HepG2 (cell line): ENCODE results near the gene DLX3. TPM values are rescaled to one million over a fixed set of nuclear protein-coding genes. Genes with fewer than 3 reads are reported as not detected.

ENCODE experiments used
- ATAC-seq: fragments of 200-7000 bp; cut with Tn5 transposase; 3 replicates; pipeline ENCODE4 v1.9.1; 2020; ENCODE audit warnings: mild to moderate bottlenecking, moderate library complexity
- BruUV-seq: library from RNA; stranded (reverse); fragments of 400-500 nt; replicated peaks from 2 replicates; lab custom pipeline; 2021; lab: Mats Ljungman, UMichigan
- CTCF ChIA-PET: fragments of 300-600 bp; formaldehyde crosslinking; extraction: SDS; loops from one replicate; lab custom pipeline; 2021; ENCODE audit warnings: low total read pairs, inconsistent platforms, low intra/inter-chr PET ratio; lab: Yijun Ruan, JAX
- POLR2A ChIA-PET: fragments of 350-600 bp; sonication (Branson Sonifier 250); formaldehyde crosslinking; loops from one replicate; lab custom pipeline; 2020; ENCODE audit warnings: antibody characterized with exemption, inconsistent platforms; lab: Yijun Ruan, JAX
- DNase-seq: peaks from one replicate; pipeline ENCODE4 v3.0.0-alpha.2; 2015; ENCODE audit warnings: low spot score
- FAIRE-seq: peaks from 3 replicates; lab custom pipeline; 2011; peaks lifted over from hg19 to GRCh38; lab: Jason Lieb, UNC
- H2AFZ ChIP-seq: one replicate; pipeline ENCODE4 v1.6.1; 2011; ENCODE audit warnings: low read length, inconsistent platforms
- H3K27ac ChIP-seq: fragments of 300-600 bp; 3 replicates; pipeline ENCODE4 v1.8.0; 2011; ENCODE audit warnings: mixed run types, mild to moderate bottlenecking, mixed read lengths, low read length, inconsistent platforms; ENCODE audit not compliant: insufficient read depth; ENCODE audit errors: extremely low read length
- H3K27me3 ChIP-seq, 2 experiments: fragments of 200-600 bp in 1 of 2; 2 replicates in 1 of 2; 3 replicates in 1 of 2; pipeline versions ENCODE4 v1.6.0 to v1.8.0; 2011; ENCODE audit warnings: low read length in 2 of 2, mild to moderate bottlenecking in 2 of 2, moderate library complexity in 2 of 2, inconsistent platforms in 1 of 2; ENCODE audit not compliant: insufficient read depth in 2 of 2, control insufficient read depth in 1 of 2
- H3K36me3 ChIP-seq, 2 experiments: fragments of 200-600 bp in 1 of 2; replicated peaks in 1 of 2; 2 replicates in 1 of 2; 3 replicates in 1 of 2; pipeline versions ENCODE4 v1.5.1 to v1.8.0; 2011; ENCODE audit warnings: low read length in 2 of 2, inconsistent platforms in 1 of 2; ENCODE audit not compliant: insufficient read depth in 2 of 2, control insufficient read depth in 1 of 2
- H3K4me1 ChIP-seq: 2 replicates; pipeline ENCODE4 v1.5.1; 2012; ENCODE audit warnings: low read length, inconsistent platforms; ENCODE audit not compliant: insufficient read depth
- H3K4me2 ChIP-seq: 2 replicates; pipeline ENCODE4 v1.6.0; 2011; ENCODE audit warnings: low read depth, low read length, inconsistent platforms
- H3K4me3 ChIP-seq, 3 experiments: fragments of 200-600 bp in 1 of 3; sonication (generic), shearing (Covaris generic) in 1 of 3; replicated peaks in 1 of 3; 2 replicates each; pipeline ENCODE4 v1.5.1; 2011 to 2016; ENCODE audit warnings: low read length in 3 of 3, inconsistent platforms in 2 of 3, low read depth in 2 of 3, mild to moderate bottlenecking in 2 of 3, control low read depth in 1 of 3, mixed read lengths in 1 of 3; ENCODE audit not compliant: insufficient read depth in 1 of 3
- H3K79me2 ChIP-seq: one replicate; pipeline ENCODE4 v1.6.1; 2011; ENCODE audit warnings: low read length, inconsistent platforms; ENCODE audit not compliant: insufficient read depth
- H3K9ac ChIP-seq: 2 replicates; pipeline ENCODE4 v1.6.0; 2011; ENCODE audit warnings: mild to moderate bottlenecking, low read depth, low read length, inconsistent platforms; ENCODE audit not compliant: insufficient read depth
- H3K9me3 ChIP-seq: 2 replicates; pipeline ENCODE4 v1.5.1; 2012; ENCODE audit warnings: mild to moderate bottlenecking, low read length
- H4K20me1 ChIP-seq: 2 replicates; pipeline ENCODE4 v1.6.0; 2011; ENCODE audit warnings: inconsistent platforms, mild to moderate bottlenecking, low read length, moderate library complexity; ENCODE audit not compliant: insufficient read depth
- GTF3A ChIP-seq: sonication (generic); formaldehyde crosslinking; conservative IDR thresholded peaks from 2 replicates; pipeline ENCODE4 v1.4.0; 2020; ENCODE audit warnings: mild to moderate bottlenecking, missing genetic modification reagents
- HINFP ChIP-seq: sonication (generic); formaldehyde crosslinking; IDR thresholded peaks from 2 replicates; pipeline ENCODE4 v1.4.0; 2020; ENCODE audit warnings: low read depth, mild to moderate bottlenecking, missing genetic modification reagents
- HMGA1 ChIP-seq: sonication (generic); formaldehyde crosslinking; conservative IDR thresholded peaks from 2 replicates; pipeline ENCODE4 v1.4.0; 2020; ENCODE audit warnings: missing genetic modification reagents
- KAT7 ChIP-seq: IDR thresholded peaks from 2 replicates; pipeline ENCODE4 v1.6.1; 2018; ENCODE audit warnings: borderline replicate concordance, missing compliant biosample characterization
- KDM5B ChIP-seq: sonication (generic); formaldehyde crosslinking; IDR thresholded peaks from 2 replicates; pipeline ENCODE4 v1.4.0; 2020; ENCODE audit warnings: missing genetic modification reagents, mild to moderate bottlenecking, borderline replicate concordance
- MAFG ChIP-seq: sonication (generic); formaldehyde crosslinking; IDR thresholded peaks from 2 replicates; pipeline ENCODE4 v1.5.1; 2020; ENCODE audit warnings: mild to moderate bottlenecking, missing genetic modification reagents
- PRMT3 ChIP-seq: sonication (generic); formaldehyde crosslinking; IDR thresholded peaks from 2 replicates; pipeline ENCODE4 v1.8.1; 2022; ENCODE audit warnings: low read depth, mild to moderate bottlenecking, moderate library complexity, missing genetic modification reagents, borderline replicate concordance
- TAF15 ChIP-seq: fragments of 200-400 bp; formaldehyde crosslinking; IDR thresholded peaks from one replicate; pipeline ENCODE4 v1.6.1; 2018; ENCODE audit warnings: mild to moderate bottlenecking, low read depth, low read length; ENCODE audit not compliant: poor library complexity, severe bottlenecking
- TEF ChIP-seq: sonication (generic); formaldehyde crosslinking; IDR thresholded peaks from 2 replicates; pipeline ENCODE4 v1.5.0; 2020; ENCODE audit warnings: missing genetic modification reagents
- THAP9 ChIP-seq: sonication (generic); formaldehyde crosslinking; IDR thresholded peaks from 2 replicates; pipeline ENCODE4; 2020; ENCODE audit warnings: missing genetic modification reagents, mild to moderate bottlenecking, borderline replicate concordance
- THRA ChIP-seq: sonication (generic); formaldehyde crosslinking; IDR thresholded peaks from 2 replicates; pipeline ENCODE4 v1.4.0; 2020; ENCODE audit warnings: missing genetic modification reagents, borderline replicate concordance
- ZBTB8A ChIP-seq: sonication (generic); formaldehyde crosslinking; IDR thresholded peaks from 2 replicates; pipeline ENCODE4 v1.4.0; 2020; ENCODE audit warnings: mild to moderate bottlenecking, low read depth, missing genetic modification reagents, borderline replicate concordance
- ZFP90 ChIP-seq: sonication (generic); formaldehyde crosslinking; IDR thresholded peaks from 2 replicates; pipeline ENCODE4 v1.8.0; 2022; ENCODE audit warnings: missing genetic modification reagents, mild to moderate bottlenecking, inconsistent platforms, borderline replicate concordance
- ZNF136 ChIP-seq: sonication (generic); formaldehyde crosslinking; IDR thresholded peaks from 2 replicates; pipeline ENCODE4 v1.8.1; 2022; ENCODE audit warnings: low read depth, mild to moderate bottlenecking, moderate library complexity, missing genetic modification reagents
- ZNF18 ChIP-seq: sonication (generic); formaldehyde crosslinking; IDR thresholded peaks from 2 replicates; pipeline ENCODE4 v1.8.0; 2022; ENCODE audit warnings: mild to moderate bottlenecking, missing genetic modification reagents; ENCODE audit not compliant: insufficient replicate concordance
- ZNF331 ChIP-seq: sonication (generic); formaldehyde crosslinking; IDR thresholded peaks from 2 replicates; pipeline ENCODE4 v1.4.0; 2020; ENCODE audit warnings: missing genetic modification reagents
- ZNF354B ChIP-seq: sonication (generic); formaldehyde crosslinking; IDR thresholded peaks from 2 replicates; pipeline ENCODE4 v1.8.0; 2022; ENCODE audit warnings: mild to moderate bottlenecking, missing genetic modification reagents
- WGBS: methylation state at CpG from one replicate; pipeline ENCODE4 v1.1.6; 2017; ENCODE audit warnings: low lambda C conversion rate; 5-methylcytosine and 5-hydroxymethylcytosine counted together
- in situ Hi-C: cut with HindIII; loops from 2 replicates; pipeline ENCODE4 v1.10.0; 2017; ENCODE audit warnings: low pct_unique_long_range_greater_than_20kb; ENCODE audit not compliant: extremely low pct_ligation_motif_present
- intact Hi-C: fragments of 100-400 bp; cut with micrococcal nuclease; formaldehyde crosslinking; loops from one replicate; pipeline ENCODE4 v1.10.0; 2022; ENCODE audit not compliant: unreplicated experiment
- polyA plus RNA-seq, 8 experiments: library from polyadenylated mRNA; depleted of rRNA in 3 of 8; stranded (reverse) in 7 of 8; unstranded in 1 of 8; fragments of >200 nt; fragmentation: Illumina TruSeq in 4 of 8; extraction: Trizol in 4 of 8; gene quantifications; 2 replicates each; pipeline versions ENCODE4 v1.2.1 to v1.2.3, GENCODE V29; 2011 to 2016; ENCODE audit warnings: low read depth in 4 of 8, missing spikeins in 1 of 8, mixed read lengths in 1 of 8; ENCODE audit not compliant: insufficient read depth in 1 of 8
- total RNA-seq, 5 experiments: library from RNA; depleted of rRNA; stranded (reverse); fragments of >200 nt; fragmentation: Illumina TruSeq; extraction: Trizol; gene quantifications; 2 replicates each; pipeline ENCODE4 v1.2.3, GENCODE V29; 2016; ENCODE audit warnings: low read depth in 1 of 5

DLX3 gene
- total and polyA plus RNA-seq, 2 of the 13 experiments (the other 11 are each of a cell fraction or from before 2014, with no cell fraction given), result 0.03 TPM; not detected in 1

- intact Hi-C loops, result no loop called here
- Histone ChIP-seq H3K27ac (no peak overlapping the region), H3K9me3 (no peaks in the 10 kb centered on the region), H3K4me3 (no peak overlapping the region), H3K79me2 (no peaks in the 10 kb centered on the region), H3K27me3 (no peaks in the 10 kb centered on the region), H3K36me3 (no peaks in the 10 kb centered on the region), H3K4me2 (no peak overlapping the region)
- FAIRE-seq (no peak), ATAC-seq (no peak), DNase-seq (no peak)
- in situ Hi-C loops, result no loop called here
- ChIA-PET CTCF (no interaction called here), POLR2A (no interaction called here)
- no TSS peak for BruUV-seq
- TF ChIP-seq ZNF136 (CRISPR knock-in tag), result no peak
- TF ChIP-seq KAT7 (CRISPR knock-in tag), result no peak
- no peak for TF ChIP-seq HINFP (CRISPR knock-in tag)
- no peak for TF ChIP-seq THAP9 (CRISPR knock-in tag)
- no peak for TF ChIP-seq THRA (CRISPR knock-in tag)
- no peak for TF ChIP-seq ZBTB8A (CRISPR knock-in tag)
- no peak for TF ChIP-seq ZNF354B (CRISPR knock-in tag)
- TF ChIP-seq HMGA1, result no peak
- TF ChIP-seq PRMT3 (CRISPR knock-in tag), result no peak
- TF ChIP-seq TEF (CRISPR knock-in tag), result no peak
- no peak for TF ChIP-seq GTF3A (CRISPR knock-in tag)
- no peak for TF ChIP-seq KDM5B (CRISPR knock-in tag)
- TF ChIP-seq ZNF18 (CRISPR knock-in tag), result no peak
- no peak for TF ChIP-seq MAFG
- TF ChIP-seq TAF15, result no peak
- no peak for TF ChIP-seq ZNF331
- no peak for TF ChIP-seq ZFP90
- TF ChIP-seq, all 625 proteins: peak for 0
- H3K9ac ChIP-seq, result no peak overlapping the region
- H3K4me1 ChIP-seq, result peaks cover 12% of the 10 kb centered on the region
- H2AFZ ChIP-seq, result no peak overlapping the region
- H4K20me1 ChIP-seq, result no peaks in the 10 kb centered on the region
- 0% methylated on average over 1 of the region's 1 CpG for WGBS
Observed at GRCh38 chr17:50018909-50019308, 23.9 kb upstream of the DLX3 start.
